Measurements from ENCODE around the gene ACTA1.

- TF ChIP-seq CTCF (IDR thresholded peaks at IDR 0.05; ENCODE audit: low read depth, low read length) = no peak
- TF ChIP-seq POLR2A (IDR thresholded peaks at IDR 0.05; ENCODE audit: extremely low read depth, insufficient read length) = no peak
- TF ChIP-seq MAX (IDR thresholded peaks at IDR 0.05; ENCODE audit: low read depth, low read length) = no peak
- no peak for TF ChIP-seq MYC (IDR thresholded peaks at IDR 0.05; ENCODE audit: low read depth, low read length)
Observed at GRCh38 chr1:229434641-229435051, 752 bp upstream of the ACTA1 start.
